Measurements from ENCODE around the gene PPDPF. TPM values are rescaled to one million over a fixed set of nuclear protein-coding genes. Genes with fewer than 3 reads are reported as not detected.

Gene PPDPF
- total RNA-seq, 1 experiment from 2014 or later, result 149 TPM

GRCh38 chr20:63494084-63494419, 26.5 kb upstream of the PPDPF start:
- no peak for DNase-seq
- Mint-ChIP-seq H3K36me3 (ENCODE audit: insufficient read depth in 1 of 3, low read depth in 3 of 3) (peaks cover 15 to 24% (median 15%) of the 10 kb centered on the region in 3 experiments; a peak in 6 of 7 replicates), H3K27me3 (ENCODE audit: low read depth) (peaks cover 51% of the 10 kb centered on the region), H3K4me1 (peaks cover 4 to 10% of the 10 kb centered on the region in 2 experiments; a peak in 3 of 4 replicates), H3K4me3 (no peak overlapping the region), H3K9me3 (peaks cover 2 to 11% of the 10 kb centered on the region in 2 experiments; a peak in 3 of 5 replicates), H3K27ac (no peak overlapping the region)
- no peaks in the 10 kb centered on the region for H3K79me2 ChIP-seq (ENCODE audit: insufficient read depth, low read length)
- no peak overlapping the region for H2BK12ac ChIP-seq (ENCODE audit: insufficient read length, low read depth, low read length)
- H2BK120ac ChIP-seq (ENCODE audit: low read depth, low read length, poor library complexity, severe bottlenecking), result no peak overlapping the region
- no peak overlapping the region for H3K23ac ChIP-seq (ENCODE audit: insufficient read length, low read depth, low read length)
- TF ChIP-seq, protein P1, sequence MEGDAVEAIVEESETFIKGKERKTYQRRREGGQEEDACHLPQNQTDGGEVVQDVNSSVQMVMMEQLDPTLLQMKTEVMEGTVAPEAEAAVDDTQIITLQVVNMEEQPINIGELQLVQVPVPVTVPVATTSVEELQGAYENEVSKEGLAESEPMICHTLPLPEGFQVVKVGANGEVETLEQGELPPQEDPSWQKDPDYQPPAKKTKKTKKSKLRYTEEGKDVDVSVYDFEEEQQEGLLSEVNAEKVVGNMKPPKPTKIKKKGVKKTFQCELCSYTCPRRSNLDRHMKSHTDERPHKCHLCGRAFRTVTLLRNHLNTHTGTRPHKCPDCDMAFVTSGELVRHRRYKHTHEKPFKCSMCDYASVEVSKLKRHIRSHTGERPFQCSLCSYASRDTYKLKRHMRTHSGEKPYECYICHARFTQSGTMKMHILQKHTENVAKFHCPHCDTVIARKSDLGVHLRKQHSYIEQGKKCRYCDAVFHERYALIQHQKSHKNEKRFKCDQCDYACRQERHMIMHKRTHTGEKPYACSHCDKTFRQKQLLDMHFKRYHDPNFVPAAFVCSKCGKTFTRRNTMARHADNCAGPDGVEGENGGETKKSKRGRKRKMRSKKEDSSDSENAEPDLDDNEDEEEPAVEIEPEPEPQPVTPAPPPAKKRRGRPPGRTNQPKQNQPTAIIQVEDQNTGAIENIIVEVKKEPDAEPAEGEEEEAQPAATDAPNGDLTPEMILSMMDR (conservative IDR thresholded peaks at IDR 0.05), result no peak
- no peaks in the 10 kb centered on the region for H3K9me3 ChIP-seq (ENCODE audit: control insufficient read depth, low read depth, low read length)
- no peak overlapping the region for H3K4me2 ChIP-seq (ENCODE audit: insufficient read depth, insufficient read length, low read length)
- H3T11ph ChIP-seq (ENCODE audit: low read length), result no peak overlapping the region
- no CpG with 5 or more reads among the region's 7 CpGs for WGBS (ENCODE audit: extremely low coverage, insufficient read length, low lambda C conversion rate)
- no peak overlapping the region for H2BK15ac ChIP-seq (ENCODE audit: low read depth, low read length)
- no peak overlapping the region for H4K91ac ChIP-seq (ENCODE audit: insufficient read length, low read depth, low read length)
- peaks cover 5% of the 10 kb centered on the region for H3K23me2 ChIP-seq (ENCODE audit: insufficient read length, low read depth, low read length, poor library complexity, severe bottlenecking)
- H2AK5ac ChIP-seq (ENCODE audit: insufficient read length, low read length), result no peak overlapping the region
- H3K4me1 ChIP-seq (ENCODE audit: insufficient read depth, low read length), result no peaks in the 10 kb centered on the region
- no peak overlapping the region for H2BK20ac ChIP-seq (ENCODE audit: low read depth, low read length, poor library complexity, severe bottlenecking)
- H3K56ac ChIP-seq (ENCODE audit: insufficient read length, low read depth, low read length), result no peak overlapping the region
- H3K27me3 ChIP-seq (ENCODE audit: insufficient read depth, low read length), result peaks cover 4% of the 10 kb centered on the region; the same call in 1 of the 2 replicates
- H3K4ac ChIP-seq (ENCODE audit: low read depth, low read length), result no peak overlapping the region
- H3K79me1 ChIP-seq (ENCODE audit: insufficient read depth, low read depth, low read length, poor library complexity, severe bottlenecking), result no peaks in the 10 kb centered on the region
- H4K5ac ChIP-seq (ENCODE audit: insufficient read length, low read depth, low read length), result no peak overlapping the region
- no peak overlapping the region for H2AFZ ChIP-seq (ENCODE audit: low read length)
- no peak overlapping the region for H2BK5ac ChIP-seq (ENCODE audit: insufficient read length, low read length)
- no peak overlapping the region for H3K9ac ChIP-seq (ENCODE audit: extremely low read depth, insufficient read length, low read length)
- H3K27ac ChIP-seq (ENCODE audit: insufficient read length, low read depth, low read length), result no peak overlapping the region
- H3K14ac ChIP-seq (ENCODE audit: insufficient read depth, low read length), result no peak overlapping the region; the same call in 1 of the 2 replicates
- no peak overlapping the region for H3K18ac ChIP-seq (ENCODE audit: insufficient read length, low read depth, low read length)
- no peaks in the 10 kb centered on the region for H4K20me1 ChIP-seq (ENCODE audit: control insufficient read depth, insufficient read depth, insufficient read length)
- H4K8ac ChIP-seq (replicated peaks; ENCODE audit: insufficient read length, low read depth, low read length), result no peak overlapping the region
